CD4-positive, alpha-beta T cell treated with Interleukin-12 subunit alpha and Interleukin-12 subunit beta, for 1 hour (primary cell): ENCODE measurements around the gene MYO5A.
"Not testable (repeated sequence)": the region's sequence is repeated elsewhere in the genome, so short reads cannot be mapped to it uniquely, and the experiment has no call there.

Experiments
- DNase-seq: peaks from one replicate; pipeline ENCODE4 v3.0.0-alpha.2; 2020

Gene MYO5A

DNA sequence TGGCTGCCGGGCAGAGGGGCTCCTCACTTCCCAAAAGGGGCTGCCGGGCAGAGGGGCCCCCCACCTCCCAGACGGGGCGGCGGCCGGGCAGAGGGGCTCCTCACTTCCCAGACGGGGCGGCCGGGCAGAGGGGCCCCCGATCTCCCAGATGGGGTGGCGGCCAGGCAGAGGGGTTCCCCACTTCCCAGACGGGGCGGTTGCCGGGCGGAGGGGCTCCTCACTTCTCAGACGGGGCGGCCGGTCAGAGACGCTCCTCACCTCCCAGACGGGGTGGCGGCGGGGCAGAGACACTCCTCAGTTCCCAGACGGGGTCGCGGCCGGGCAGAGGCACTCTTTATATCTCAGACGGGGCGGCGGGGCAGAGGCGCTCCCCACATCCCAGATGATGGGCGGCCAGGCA, 69.0 kb downstream of the MYO5A start:
- not testable (repeated sequence) for DNase-seq

DNA sequence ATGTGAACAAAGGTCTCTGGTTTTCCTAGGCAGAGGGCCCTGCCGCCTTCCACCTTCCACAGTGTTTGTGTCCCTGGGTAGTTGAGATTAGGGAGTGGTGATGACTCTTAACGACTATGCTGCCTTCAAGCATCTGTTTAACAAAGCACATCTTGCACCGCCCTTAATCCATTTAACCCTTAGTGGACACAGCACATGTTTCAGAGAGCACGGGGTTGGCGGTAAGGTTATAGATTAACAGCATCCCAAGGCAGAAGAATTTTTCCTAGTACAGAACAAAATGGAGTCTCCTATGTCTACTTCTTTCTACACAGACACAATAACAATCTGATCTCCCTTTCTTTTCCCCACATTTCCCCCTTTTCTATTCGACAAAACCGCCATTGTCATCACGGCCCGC, 69.4 kb downstream of the MYO5A start:
- DNase-seq = not testable (repeated sequence)

DNA sequence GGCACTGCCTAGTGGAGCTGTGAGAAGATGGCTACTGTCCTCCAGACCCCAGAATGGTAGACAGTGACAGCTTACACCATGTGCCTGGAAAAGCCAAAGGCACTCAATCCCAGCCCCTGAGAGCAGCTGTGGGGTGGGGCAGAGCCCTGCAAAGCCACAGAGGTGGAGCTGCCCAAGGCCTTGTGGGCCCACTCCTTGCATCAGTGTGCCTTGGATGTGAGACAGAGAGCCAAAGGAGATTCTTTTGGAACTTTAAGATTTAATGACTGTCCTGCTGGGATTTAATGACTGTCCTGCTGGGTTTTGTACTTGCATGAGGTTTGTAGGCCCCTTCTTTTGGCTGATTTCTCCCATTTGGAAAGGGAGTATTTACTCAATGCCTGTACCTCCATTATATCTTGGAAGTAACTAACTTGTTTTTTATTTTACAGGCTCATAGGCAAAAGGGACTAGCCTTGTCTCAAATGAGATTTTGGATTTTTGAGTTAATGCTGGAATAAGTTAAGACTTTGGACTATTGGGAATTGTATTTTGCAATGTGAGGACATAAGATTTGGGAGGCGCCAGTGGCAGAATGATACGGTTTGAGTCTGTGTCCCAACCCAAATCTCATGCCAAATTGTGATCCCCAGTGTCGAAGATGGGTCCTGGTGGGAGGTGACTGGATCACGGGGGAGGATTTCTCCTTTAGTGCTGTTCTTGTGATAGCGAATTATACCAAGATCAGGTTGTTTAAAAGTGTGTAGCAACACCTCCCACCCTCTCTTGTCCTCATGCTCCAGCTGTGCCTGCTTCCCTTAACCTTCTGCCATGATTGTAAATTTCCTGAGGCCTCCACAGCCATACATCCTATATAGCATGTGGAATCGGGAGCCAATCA, 80.4 kb downstream of the MYO5A start:
- DNase-seq = no peak

DNA sequence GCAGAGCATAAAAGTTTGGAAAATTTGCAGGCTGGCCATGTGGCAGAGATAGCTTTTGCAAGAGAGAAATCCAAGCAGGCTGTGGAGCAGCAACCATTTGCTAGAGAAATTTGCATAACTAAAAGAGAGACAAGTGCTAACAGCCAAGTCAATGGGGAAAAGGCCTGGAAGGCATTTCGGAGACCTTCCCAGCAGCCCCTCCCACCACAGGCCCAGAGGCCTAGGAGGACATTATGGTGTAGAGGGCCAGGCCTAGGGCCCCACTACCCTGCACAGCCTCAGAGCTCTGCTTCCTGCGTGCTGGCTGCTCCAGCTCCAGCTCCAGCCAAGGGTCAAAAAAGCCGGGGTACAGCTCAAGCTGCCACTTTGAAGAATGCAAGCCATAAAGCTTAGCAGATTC, 82.7 kb downstream of the MYO5A start:
- DNase-seq = no peak

DNA sequence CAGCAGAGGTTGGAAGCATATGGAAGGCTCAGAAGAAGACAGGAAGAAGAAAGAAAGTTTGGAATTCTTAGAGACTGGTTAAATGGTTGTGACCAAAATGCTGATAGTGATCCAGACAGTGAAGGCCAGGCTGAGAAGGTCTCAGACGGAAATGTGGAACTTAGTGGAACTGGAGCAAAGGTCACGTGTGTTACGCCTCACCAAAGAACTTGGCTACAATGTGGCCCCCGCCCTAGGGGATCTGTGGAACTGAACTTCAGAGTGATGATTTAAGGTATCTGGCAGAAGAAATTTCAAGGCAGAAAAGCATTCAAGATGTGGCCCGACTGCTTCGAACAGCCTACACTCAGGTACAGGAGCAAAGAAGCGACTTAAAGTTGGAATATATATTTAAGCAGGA, 83.1 kb downstream of the MYO5A start:
- DNase-seq = no peak

DNA sequence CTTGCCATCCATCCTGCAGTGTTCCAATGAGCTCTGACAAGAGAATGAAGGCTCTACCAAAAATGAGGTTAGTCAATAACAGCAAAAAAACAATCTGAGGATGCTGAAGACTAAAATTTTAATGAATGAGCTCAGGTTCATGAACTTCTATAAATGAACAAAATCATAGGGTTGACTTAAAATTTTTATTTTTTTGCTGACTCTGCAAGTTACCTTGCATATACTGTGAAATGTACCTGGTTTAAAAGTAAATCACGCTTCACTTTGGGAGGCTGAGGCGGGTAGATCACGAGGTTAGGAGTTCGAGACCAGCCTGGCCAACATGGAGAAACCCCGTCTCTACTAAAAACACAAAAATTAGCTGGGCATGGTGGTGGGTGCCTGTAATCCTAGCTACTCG, 85.5 kb downstream of the MYO5A start:
- DNase-seq = not testable (repeated sequence)

DNA sequence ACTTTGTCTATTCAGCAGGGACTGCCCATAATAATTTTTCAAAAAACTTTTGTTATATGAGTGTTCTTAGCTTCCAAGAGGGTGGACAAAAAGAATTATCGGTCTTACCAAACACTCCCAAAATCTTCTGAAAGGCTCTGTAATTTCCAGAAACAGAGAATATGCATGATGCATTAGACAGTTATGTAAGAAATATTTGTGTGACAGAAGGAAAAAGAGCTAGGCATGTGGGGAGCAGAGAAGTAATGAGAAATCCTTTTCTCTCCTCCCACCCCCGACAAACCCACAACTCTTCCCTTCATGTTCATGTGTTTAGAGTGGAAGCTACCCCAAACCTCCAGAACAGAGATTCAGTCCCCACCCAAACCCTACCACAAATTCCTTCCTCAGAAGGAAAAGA, 86.8 kb downstream of the MYO5A start:
- no peak for DNase-seq

DNA sequence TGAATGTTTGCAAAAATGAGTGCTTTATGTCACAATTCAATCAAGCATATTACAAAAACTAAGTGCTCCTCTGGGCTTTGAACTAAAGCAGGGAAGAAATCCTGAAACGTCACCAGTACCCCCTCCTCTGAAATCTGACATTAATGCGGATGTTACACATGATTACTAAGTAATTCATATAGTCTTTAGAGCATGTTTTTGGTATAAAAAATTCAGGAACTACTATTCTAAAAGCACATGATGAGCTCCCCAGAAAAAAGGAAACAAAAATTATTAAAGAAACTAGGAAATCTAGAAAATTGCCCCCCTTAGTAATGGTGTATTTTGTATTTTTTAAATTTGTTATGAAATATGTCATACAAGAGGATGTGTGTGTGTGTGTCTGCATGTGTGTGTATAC, 87.7 kb downstream of the MYO5A start:
- no peak for DNase-seq

DNA sequence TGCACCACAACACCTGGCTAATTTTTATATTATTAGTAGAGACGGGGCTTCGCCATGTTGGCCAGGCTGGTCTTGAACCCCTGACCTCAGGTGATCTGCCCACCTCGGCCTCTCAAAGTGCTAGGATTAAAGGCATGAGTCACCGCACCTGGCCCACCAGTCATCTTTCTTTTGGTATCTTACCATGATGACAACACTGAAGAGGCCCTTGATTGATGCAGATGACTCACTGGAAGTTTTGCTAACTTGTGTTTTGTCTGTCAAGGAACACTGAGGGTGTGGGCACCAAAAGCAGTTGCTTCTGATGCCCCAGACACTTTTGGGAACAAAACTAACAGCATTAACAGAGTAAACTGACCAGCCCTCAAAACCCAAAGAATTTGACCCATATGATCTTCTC, 88.3 kb downstream of the MYO5A start:
- no peak for DNase-seq

DNA sequence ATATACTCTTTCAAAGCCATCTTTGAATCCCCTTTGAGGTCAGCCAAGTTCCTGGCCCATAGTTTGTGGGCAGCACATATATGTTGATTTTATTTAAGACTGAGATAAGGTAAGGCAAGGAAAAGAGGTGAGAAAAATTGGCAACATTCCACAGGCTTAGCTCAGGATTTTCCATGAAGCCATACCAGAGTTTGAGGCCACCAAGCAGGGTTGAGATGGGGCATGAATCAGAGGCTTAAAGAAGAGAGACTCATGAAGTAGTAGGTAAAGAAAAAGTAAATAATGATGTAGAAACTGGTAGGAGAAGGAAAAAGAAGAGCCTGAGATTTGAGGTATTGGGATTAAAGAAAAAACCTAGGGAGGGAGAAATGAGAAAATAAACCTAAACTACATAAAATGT, 89.2 kb downstream of the MYO5A start:
- DNase-seq = no peak

DNA sequence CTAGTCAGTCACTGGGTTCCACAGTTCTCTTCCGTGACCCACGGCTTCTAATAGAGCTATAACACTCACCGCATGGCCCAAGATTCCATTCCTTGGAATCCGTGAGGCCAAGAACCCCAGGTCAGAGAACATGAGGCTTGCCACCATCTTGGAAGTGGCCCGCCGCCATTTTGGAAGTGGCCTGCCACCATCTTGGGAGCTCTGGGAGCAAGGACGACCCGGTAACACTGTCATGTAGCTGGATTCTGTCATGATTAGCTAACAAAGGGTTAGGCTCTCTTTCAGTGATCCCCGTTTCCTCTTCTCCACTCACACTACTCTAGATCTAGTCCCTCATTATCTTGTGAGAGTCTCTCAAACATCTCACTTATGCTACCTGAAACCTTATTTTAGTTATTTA, 89.6 kb downstream of the MYO5A start:
- DNase-seq = not testable (repeated sequence)

DNA sequence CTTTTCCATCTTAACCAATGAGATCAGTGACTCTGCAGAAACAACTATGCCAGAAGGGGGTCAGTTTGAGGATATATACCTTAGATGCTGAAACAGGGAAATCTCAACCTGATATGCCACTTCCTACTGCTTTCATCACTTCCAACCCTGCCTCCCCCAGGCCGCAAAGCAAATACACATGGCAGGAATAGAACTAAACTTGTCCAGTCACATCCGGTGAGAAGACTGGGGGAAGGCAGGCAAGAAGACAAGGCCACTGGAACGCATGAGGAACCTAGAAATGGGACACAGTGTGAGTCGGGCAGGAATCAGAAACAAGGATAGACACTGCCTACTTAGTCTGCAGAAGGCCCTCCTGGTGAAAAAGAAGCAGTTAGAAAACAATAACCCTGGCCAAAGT, 90.6 kb downstream of the MYO5A start:
- no peak for DNase-seq

DNA sequence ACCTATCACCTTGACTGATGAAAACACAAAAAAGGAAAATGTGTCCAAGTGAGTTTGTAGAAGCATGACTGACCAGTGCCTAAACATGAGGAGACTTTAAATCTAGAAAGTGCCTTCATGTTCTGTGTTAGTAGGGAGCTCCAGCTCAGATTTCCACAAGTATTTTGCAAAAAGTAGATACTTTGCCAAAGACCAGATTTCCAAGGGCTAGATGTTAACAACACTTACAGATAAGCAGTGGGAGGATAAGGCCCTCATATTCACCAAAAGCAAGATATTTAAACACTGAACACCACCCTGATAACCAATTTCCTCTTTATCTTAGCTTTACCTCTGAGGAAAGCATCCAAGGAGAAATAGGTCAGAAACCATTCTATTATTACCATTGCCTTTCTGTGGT, 91.0 kb downstream of the MYO5A start:
- DNase-seq = no peak

DNA sequence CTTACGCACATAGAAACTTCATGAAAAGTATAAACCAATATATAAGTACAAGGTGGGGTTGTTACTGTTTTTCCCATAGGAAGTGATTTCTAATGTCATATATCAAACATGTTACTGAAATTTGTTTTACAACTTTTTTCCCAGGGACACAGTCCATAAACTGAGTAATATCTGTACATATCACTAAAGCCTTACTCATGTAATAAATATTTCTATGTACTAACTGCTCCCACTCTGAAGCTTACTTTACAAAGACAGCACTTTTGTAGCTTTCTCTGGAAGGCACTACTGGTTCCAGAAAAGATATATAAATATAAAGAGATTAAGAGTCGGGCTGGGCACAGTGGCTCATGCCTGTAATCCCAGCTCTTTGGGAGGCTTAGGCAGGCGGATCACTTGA, 91.7 kb downstream of the MYO5A start:
- DNase-seq = no peak

DNA sequence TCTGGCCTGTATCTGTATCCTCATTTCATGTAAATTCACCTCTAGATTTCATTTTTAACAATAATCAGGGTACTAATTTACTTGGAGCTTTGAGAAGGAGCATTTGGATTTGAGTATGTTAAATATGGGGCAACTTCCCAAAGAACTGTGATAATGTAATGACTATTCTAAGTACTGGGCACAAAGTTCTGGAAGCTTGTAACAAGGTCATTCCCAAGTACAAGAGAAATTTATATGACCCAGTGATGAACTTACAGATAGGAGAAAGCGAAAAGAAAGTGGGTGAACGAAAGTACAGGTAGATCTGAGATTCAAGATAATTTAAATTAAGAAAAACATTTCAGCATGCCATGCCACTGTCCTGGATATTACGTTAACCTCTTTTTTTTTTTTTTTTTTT, 93.8 kb downstream of the MYO5A start:
- no peak for DNase-seq

DNA sequence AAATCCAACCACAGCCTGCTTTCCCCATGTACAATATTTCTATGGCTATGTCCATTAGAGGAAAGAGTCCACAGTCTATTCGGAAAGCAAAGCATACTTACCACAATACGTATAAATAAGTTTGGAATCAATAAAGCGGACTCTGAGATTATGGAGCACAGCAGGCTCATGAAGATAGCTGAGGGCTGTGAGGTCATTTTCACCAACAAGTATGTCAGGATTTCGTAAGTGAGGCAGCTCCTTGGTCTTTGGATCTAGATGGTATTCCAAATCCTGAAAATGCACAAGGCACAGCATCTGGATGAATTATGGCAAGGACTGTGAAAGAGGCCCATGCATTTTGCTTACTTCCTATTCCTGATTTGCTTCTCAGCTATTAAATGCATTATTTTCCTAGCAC, 100.4 kb downstream of the MYO5A start:
- DNase-seq = no peak

DNA sequence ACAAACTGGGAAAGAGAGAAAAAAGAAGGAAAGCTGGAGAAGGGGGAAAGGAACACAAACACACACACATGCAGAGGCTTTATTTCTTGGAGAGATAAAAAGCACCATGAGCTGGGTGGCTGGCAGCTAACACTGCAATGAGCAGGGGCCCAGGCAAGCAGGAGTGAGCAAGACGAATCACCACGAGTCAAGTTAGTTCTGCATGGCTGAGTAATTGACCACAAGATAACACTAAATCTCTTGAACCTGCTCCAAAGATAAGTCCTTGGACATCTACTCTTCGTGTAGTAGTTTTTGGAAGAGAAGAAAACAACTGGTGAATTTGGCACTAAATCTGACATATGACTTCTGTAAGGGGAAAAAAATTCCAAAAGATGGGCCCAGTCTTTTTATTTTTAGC, 100.9 kb downstream of the MYO5A start:
- no peak for DNase-seq

DNA sequence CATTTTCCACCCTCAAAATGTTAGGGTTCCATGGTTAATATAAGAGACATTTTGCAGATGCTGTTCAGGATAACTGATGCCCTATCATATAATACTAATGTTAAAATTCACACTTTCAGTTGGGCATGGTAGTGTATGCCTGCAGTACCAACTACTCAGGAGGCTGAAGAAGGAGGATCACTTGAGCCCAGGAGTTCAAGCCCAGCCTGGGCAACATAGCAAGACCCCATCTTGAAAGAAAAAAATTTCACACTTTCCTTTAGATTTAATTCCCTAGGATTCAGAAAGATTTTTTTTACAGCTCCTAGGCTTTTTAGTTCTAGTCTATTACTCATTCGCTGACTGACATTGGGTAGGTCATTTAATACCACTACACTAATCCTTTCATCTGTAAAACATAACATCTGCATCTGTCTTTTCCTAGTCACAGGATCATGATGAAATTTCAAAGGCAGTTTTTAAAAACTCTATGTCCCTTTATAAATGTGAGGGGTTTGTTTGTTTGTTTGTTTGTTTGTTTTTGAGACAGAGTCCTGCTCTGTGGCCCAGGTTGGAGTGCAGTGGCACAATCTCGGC, 103.7 kb downstream of the MYO5A start:
- no peak for DNase-seq

DNA sequence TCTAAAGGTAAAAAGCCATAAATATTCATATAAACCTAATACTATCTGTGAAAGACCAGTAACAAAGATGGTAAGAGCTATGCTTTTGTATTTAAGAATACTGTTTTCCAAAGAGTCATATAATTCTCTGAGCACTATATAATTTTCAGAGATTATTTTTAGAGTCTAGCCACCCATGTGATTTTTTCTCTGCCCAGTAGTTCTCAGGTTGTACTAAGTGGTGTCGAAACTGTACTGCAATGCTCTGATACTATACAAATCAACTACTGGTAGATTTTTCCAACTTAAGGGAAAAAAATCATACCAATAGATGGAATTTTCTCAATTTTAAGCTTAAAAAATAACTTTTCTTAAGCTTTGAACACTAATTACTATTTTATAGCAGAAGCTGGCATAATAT, 104.8 kb downstream of the MYO5A start:
- DNase-seq = no peak

DNA sequence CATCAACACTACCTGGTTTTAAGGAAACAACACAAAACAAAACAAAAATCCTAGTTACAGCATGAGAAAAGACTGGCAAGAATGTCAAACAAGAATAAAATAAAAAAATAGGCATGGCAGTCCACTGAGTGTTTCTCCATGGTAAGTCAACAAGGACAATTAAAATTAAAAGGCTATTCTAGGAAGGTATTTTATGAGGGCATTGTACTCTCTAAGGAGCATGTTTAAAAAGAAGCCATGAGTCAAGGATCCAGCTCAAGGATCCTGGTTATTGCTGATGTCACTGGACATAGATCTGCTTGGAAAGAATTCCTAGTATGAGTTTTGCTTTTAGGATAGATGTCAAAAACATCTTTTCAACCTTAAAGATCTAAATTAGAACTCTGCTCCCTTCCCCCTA, 106.7 kb downstream of the MYO5A start:
- no peak for DNase-seq

DNA sequence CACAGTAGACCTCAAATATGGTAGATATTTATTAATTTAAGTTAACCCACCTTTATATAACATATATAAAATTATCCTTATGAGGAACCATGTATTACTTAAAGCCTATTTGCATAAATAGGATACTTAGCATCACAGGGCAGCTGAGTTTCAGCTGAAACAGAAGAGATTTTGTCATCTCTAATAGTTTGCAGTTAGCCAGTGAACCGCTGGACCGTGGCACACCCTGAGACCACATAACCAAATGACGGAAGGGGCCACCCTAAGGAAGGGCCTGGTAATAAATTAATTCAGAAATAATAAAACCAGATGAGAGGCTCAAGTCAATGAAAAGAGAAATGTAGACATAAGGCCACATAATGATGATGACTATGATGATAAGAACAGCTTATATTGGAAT, 107.7 kb downstream of the MYO5A start:
- no peak for DNase-seq

DNA sequence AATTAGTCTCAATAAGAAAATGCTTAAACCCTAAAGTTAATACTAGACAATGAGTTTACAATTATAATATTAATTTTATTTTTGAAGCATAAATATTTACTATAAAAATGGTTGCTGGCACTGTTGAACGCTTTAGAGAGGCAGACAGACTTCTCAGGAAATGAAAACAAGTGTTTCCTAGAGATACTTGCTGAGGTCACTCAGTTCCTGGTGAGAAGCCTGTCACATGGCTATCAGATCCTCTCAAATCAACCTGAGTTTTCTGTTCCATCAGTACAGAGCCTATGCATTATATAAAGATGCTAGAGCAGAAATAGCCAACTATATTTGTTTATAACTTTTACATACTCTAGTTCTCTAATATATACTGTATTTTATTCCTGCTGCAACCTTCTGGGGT, 109.2 kb downstream of the MYO5A start:
- no peak for DNase-seq

DNA sequence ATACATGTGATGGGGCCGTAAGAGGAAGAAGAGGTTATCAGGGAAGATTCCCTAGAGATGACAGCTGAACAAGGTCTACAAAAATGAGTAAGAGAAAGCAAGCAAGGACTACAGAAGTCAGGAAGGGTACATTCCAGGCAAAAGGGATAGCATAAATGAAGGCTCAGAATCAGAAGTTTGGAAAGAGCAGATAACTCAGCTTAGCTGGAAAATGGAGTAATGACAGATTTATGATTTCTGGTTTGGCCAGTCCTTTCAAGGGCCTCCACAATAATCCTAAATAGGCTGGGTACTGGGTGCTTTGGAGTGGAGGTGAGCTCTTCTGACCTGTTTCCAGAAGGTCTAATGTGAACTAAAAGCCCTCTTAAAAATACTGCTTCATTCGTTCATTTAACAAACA, 110.7 kb downstream of the MYO5A start:
- no peak for DNase-seq

DNA sequence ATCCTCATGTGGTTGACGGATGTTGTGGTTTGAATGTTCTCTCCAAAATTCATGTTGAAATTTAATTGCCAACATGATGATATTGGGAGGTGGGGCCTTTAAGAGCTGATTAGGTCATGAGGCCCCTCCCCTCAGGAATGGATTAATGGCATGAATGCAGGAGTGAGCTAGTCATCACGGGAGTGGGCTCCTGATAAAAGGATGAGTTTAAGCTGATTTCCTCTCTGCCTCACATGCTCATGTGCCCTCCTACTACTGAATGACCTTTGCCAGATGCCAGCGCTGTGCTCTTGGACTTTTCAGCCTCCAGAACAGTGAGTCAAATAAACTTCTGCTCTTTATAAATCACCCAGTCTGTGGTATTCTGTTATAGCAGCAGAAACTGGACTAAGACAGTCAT, 111.2 kb downstream of the MYO5A start:
- DNase-seq = no peak

DNA sequence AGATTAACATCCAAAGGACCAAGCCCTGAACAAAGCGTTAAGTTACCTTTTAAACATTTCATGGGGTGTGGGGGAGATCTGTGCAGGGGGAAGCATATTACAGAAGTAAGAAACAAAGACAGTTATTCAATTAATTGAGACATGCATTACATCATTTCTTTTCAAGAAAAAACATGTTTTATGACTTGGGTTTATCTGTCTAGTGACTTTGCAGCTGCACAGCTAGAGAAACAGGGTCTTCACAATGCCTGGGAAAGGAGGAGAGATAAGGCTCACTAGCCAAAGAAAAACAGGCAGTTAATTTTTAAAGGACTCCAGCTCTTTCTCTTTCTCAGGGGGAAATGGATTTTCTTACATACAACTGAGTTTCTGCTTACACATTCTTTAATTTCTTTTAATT, 112.1 kb downstream of the MYO5A start:
- not testable (repeated sequence) for DNase-seq
